BJ (cell line): ENCODE results near the gene ABCB6. TPM values are rescaled to one million over a fixed set of nuclear protein-coding genes. Genes with fewer than 3 reads are reported as not detected.

Experiments used
- CTCF ChIA-PET: fragments of 350-600 bp; formaldehyde crosslinking; extraction: SDS; loops from one replicate; lab custom pipeline; 2021; ENCODE audit warnings: antibody characterized with exemption, inconsistent platforms; lab: Yijun Ruan, JAX
- POLR2A ChIA-PET: fragments of 300-600 bp; sonication (Branson Sonifier 250); formaldehyde crosslinking; extraction: SDS; loops from one replicate; lab custom pipeline; 2021; ENCODE audit warnings: antibody characterized with exemption; lab: Charles Lee
- DNase-seq: peaks from one replicate; pipeline ENCODE4 v3.0.0-alpha.2; 2011; ENCODE audit warnings: low read depth
- H3K27me3 ChIP-seq: 2 replicates; pipeline ENCODE4 v1.6.0; 2011; ENCODE audit warnings: low read length; ENCODE audit not compliant: control insufficient read depth, insufficient read depth
- H3K36me3 ChIP-seq: 2 replicates; pipeline ENCODE4 v1.5.1; 2011; ENCODE audit warnings: low read length; ENCODE audit not compliant: control insufficient read depth, insufficient read depth
- H3K4me3 ChIP-seq: 2 replicates; pipeline ENCODE4 v1.5.1; 2011; ENCODE audit warnings: low read depth, mild to moderate bottlenecking, control low read depth, low read length
- polyA plus RNA-seq: library from polyadenylated mRNA; depleted of rRNA; stranded (reverse); fragments of >200 nt; gene quantifications from 2 replicates; pipeline ENCODE4 v1.2.3, GENCODE V29; 2011
- TF ChIP-seq, protein P1 (sequence below): IDR thresholded peaks from 2 replicates; pipeline ENCODE4 v1.5.1; 2011; ENCODE audit warnings: low read depth, mild to moderate bottlenecking, control low read depth, inconsistent platforms, low read length, moderate library complexity; ENCODE audit not compliant: insufficient read depth

ABCB6 gene
- polyA plus RNA-seq, 1 experiment, result 33.4 TPM

DNA sequence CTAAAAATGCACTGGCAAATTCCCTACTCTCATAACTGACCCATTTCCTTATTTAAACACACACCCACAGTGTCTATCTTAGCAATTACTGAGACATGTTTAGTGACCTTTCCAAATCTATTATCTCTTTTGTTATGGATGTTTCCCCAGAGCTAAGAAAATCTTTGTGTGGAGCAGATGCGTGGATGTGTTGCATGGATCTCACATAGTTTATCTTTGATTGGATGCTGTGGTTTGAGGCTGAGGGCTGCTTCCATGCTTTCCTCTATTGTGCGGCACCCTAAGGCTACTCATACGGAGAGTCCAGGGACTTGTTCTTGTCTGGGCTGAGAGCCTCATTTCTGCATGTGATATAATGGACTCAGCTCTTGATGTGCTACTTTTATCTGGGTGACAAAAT is 15.6 kb upstream of the ABCB6 start:
- peaks cover 46% of the 10 kb centered on the region for H3K36me3 ChIP-seq
- TF ChIP-seq, protein P1, sequence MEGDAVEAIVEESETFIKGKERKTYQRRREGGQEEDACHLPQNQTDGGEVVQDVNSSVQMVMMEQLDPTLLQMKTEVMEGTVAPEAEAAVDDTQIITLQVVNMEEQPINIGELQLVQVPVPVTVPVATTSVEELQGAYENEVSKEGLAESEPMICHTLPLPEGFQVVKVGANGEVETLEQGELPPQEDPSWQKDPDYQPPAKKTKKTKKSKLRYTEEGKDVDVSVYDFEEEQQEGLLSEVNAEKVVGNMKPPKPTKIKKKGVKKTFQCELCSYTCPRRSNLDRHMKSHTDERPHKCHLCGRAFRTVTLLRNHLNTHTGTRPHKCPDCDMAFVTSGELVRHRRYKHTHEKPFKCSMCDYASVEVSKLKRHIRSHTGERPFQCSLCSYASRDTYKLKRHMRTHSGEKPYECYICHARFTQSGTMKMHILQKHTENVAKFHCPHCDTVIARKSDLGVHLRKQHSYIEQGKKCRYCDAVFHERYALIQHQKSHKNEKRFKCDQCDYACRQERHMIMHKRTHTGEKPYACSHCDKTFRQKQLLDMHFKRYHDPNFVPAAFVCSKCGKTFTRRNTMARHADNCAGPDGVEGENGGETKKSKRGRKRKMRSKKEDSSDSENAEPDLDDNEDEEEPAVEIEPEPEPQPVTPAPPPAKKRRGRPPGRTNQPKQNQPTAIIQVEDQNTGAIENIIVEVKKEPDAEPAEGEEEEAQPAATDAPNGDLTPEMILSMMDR, result no peak
- POLR2A ChIA-PET, result no interaction called here
- CTCF ChIA-PET, result interaction anchor here (1.0 to 1.2 kb wide), 2 partner anchors 61 to 64 kb away, joined by 4 read pairs; no protein-coding TSS in a partner anchor
- H3K27me3 ChIP-seq, result no peaks in the 10 kb centered on the region
- no peak for DNase-seq
- no peak overlapping the region for H3K4me3 ChIP-seq

DNA sequence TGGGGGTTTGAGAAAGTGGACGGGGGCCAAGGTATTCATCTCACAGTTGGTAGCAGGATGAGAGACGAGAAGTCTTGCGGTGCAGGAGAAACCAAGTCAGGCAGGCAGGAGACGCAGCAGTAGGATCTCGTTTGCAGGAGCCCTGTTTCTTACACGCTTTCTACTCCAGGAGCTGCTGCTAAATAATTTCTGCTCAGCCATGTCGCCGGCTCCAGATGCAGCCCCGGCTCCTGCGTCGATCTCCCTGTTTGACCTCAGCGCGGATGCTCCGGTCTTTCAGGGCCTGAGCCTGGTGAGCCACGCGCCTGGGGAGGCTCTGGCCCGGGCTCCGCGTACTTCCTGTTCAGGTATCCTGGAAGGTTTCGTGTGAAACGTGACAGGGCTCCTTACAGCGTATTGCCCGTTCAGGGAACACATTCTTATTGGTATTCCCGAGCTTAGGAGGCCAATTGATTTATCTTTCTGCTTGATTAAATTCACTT is 11.3 kb upstream of the ABCB6 start:
- Histone ChIP-seq H3K36me3 (peaks cover 36% of the 10 kb centered on the region), H3K27me3 (no peaks in the 10 kb centered on the region), H3K4me3 (peak overlapping the region; percentile 64)
- ChIA-PET POLR2A (interaction anchor here (0.6 to 1.2 kb wide), 5 partner anchors 12 to 725 kb away, joined by 3 to 5 read pairs (median 3); partner anchors contain the start of genes GLB1L and STK16), CTCF (interaction anchor here (0.7 to 4.9 kb wide), 11 partner anchors 9 to 70 kb away, joined by 3 to 29 read pairs (median 5); partner anchors contain the start of genes GLB1L, STK16 and TUBA4B)
- TF ChIP-seq, protein P1, result no peak
- DNase-seq, result no peak

DNA sequence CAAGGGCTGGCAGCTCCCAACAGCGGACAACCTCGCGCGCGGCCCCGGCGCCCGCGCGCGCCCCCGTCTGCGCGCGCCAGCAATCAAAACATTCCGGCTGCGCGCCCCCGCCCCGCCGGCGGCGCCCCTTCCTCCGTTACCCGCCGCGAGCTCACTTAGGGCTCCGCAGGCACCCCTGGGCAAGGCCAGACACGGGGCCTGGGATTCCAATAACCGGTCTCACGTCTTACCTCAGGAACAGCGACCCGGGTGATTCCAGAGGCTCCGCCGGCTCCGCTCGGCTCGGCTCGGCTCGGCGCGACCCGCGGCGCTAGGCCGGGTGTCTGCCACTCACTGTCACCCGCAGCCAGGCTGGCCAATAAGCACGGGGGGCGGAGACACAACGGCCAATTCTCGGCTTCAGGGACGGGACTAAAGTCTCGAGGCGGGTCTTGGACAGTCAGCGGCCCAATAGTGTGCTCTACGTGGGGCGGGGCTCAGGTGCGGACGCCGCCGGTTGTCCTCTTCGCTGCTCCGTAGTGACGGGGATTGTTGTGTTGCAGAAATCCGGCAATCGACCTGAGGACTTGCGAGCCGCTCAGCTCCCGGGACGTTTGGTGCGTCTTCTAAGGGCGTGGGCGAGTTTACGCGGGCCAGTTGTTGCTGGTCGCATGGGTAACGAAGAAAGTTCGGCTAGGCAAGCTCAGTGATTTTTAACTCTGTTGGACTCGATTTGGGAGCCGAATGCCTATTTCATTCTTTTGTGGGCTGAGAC is 10.7 kb upstream of the ABCB6 start, which contains the start of the genes ANKZF1 and ATG9A:
Gene ANKZF1 (plus strand): TSS at position 502 of the 754 bp plus-strand sequence. CDS start 452 bp downstream, outside the sequence.
Gene ATG9A (minus strand): TSS at position 332 of the 754 bp plus-strand sequence. CDS start 1,612 bp downstream, outside the sequence.
- peak within 1 kb of the TSS; percentile 64 for H3K4me3 ChIP-seq
- no peaks in the 10 kb centered on the region for H3K27me3 ChIP-seq
- H3K36me3 ChIP-seq, result peaks cover 34% of the 10 kb centered on the region
- TF ChIP-seq, protein P1, result no peak
- ChIA-PET POLR2A (interaction anchor here (0.5 to 1.2 kb wide), 6 partner anchors 12 to 724 kb away, joined by 3 to 5 read pairs (median 4); partner anchors contain the start of genes GLB1L and STK16), CTCF (interaction anchor here (0.7 to 4.9 kb wide), 9 partner anchors 10 to 70 kb away, joined by 3 to 29 read pairs (median 5); partner anchors contain the start of genes GLB1L, STK16 and TUBA4B)
- peak; percentile 97 for DNase-seq

DNA sequence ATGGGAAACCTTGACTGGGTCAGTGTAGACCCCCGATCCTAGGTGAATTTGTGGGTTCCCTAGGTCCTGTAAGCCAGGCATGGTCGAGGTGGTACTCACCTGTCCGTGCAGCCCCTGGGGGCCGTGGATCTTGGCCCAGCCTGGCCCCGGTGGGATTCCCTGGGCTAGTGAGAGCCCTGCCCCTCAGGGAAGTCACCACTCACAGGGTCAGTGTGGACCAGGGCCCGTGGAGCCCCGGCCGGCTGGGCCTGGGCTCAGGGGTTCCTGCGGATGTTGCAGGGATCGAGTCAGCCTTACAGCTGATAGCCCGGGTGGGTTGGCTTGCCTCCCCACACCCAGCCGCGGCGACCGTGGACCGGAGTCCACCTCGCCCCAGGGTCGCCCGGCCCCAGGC is 10.2 kb upstream of the ABCB6 start:
- DNase-seq, result no peak
- peaks cover 34% of the 10 kb centered on the region for H3K36me3 ChIP-seq
- POLR2A ChIA-PET, result interaction anchor here (0.5 to 1.2 kb wide), 2 partner anchors 20 to 267 kb away, joined by 3 read pairs; no protein-coding TSS in a partner anchor
- no peaks in the 10 kb centered on the region for H3K27me3 ChIP-seq
- TF ChIP-seq, protein P1, result no peak
- CTCF ChIA-PET, result interaction anchor here (1.4 to 4.9 kb wide), 7 partner anchors 10 to 70 kb away, joined by 3 to 29 read pairs (median 6); partner anchors contain the start of genes GLB1L, NHEJ1 and STK16
- peak overlapping the region; percentile 64 for H3K4me3 ChIP-seq
